Thoracic aorta (tissue), 2 donors: Measurements from ENCODE around the gene PTPRO. TPM values are rescaled to one million over a fixed set of nuclear protein-coding genes. Genes with fewer than 3 reads are reported as not detected.
"Not testable (repeated sequence)": the region's sequence is repeated elsewhere in the genome, so short reads cannot be mapped to it uniquely, and the experiment has no call there.

Experiments
- ATAC-seq: fragments of 150-250 bp; one replicate; pipeline ENCODE4 v1.8.0; 2017; ENCODE audit warnings: low read depth; ENCODE audit not compliant: insufficient number of reproducible peaks, low FRiP score
- DNase-seq: peaks from one replicate; pipeline ENCODE4 v3.0.0-alpha.2; 2020; ENCODE audit warnings: low spot score
- H3K27ac ChIP-seq, 2 donors: fragments of 200-600 bp; sonication (generic); 1 replicate in 1 of 2; 2 replicates in 1 of 2; pipeline ENCODE4 v1.5.1; 2016; ENCODE audit warnings: mild to moderate bottlenecking in 2 of 2, moderate library complexity in 2 of 2
- H3K27me3 ChIP-seq: fragments of 200-600 bp; sonication (generic); replicated peaks from 2 replicates; pipeline ENCODE4 v1.6.0; 2016; ENCODE audit warnings: mild to moderate bottlenecking; ENCODE audit not compliant: insufficient read depth
- H3K36me3 ChIP-seq: fragments of 200-600 bp; sonication (generic); one replicate; pipeline ENCODE4 v1.5.1; 2016
- H3K4me1 ChIP-seq, 2 donors: fragments of 200-600 bp; sonication (generic); 1 replicate in 1 of 2; 2 replicates in 1 of 2; pipeline versions ENCODE4 v1.5.1 to v1.6.0; 2016; ENCODE audit warnings: low read depth in 2 of 2, mild to moderate bottlenecking in 1 of 2; ENCODE audit not compliant: control insufficient read depth in 1 of 2
- H3K4me3 ChIP-seq: fragments of 200-600 bp; sonication (generic); 2 replicates; pipeline ENCODE4 v1.5.1; 2016; ENCODE audit warnings: mild to moderate bottlenecking
- H3K9me3 ChIP-seq: fragments of 200-600 bp; sonication (generic); 2 replicates; pipeline ENCODE4 v1.5.1; 2016
- CTCF ChIP-seq: fragments of 200-600 bp; sonication (generic); IDR thresholded peaks from one replicate; pipeline ENCODE4 v1.5.1; 2019; ENCODE audit warnings: antibody characterized with exemption
- total RNA-seq, 2 donors: library from RNA; depleted of rRNA; stranded (reverse); fragments of >200 nt; gene quantifications; one replicate each; pipeline versions ENCODE4 v1.1.0 to v1.2.3, GENCODE V29; 2016

PTPRO gene
- total RNA-seq, 2 donors from 2014 or later: 11.9 to 19.5 TPM

DNA sequence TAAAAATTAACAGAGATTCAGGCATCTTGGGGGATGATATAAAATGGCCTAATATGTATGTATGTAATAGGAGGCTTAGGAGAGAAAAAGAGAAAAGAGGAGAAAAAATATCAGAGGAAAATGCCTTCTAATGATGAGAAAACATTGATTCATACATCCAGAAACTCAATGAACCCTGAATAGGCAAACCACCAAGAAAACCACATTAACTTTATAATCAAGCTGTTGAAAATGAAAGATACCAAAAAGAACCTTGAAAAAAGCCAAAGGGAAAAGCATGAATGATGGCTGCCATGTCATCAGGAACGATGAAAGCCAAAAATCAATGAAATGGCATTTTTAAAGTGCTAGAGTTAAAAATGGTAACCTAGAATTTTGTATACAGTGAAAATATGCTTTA, 286.6 kb downstream of the PTPRO start:
- Histone ChIP-seq H3K36me3 (no peaks in the 10 kb centered on the region), H3K27ac (no peak overlapping the region), H3K9me3 (no peaks in the 10 kb centered on the region), H3K27me3 (no peaks in the 10 kb centered on the region), H3K4me3 (no peak overlapping the region), H3K4me1 (no peaks in the 10 kb centered on the region)
- TF ChIP-seq CTCF: no peak
- ATAC-seq (no peak), DNase-seq (no peak)

GRCh38 chr12:15613981-15614380, 291.7 kb downstream of the PTPRO start:
- no peak for ATAC-seq
- no peak overlapping the region for H3K4me3 ChIP-seq
- H3K4me1 ChIP-seq: no peaks in the 10 kb centered on the region
- TF ChIP-seq CTCF: no peak
- no peak for DNase-seq
- no peaks in the 10 kb centered on the region for H3K27me3 ChIP-seq
- H3K27ac ChIP-seq: no peak overlapping the region
- H3K36me3 ChIP-seq: no peaks in the 10 kb centered on the region
- no peaks in the 10 kb centered on the region for H3K9me3 ChIP-seq

- not testable (repeated sequence) for DNase-seq, ATAC-seq, H3K27ac ChIP-seq, H3K27me3 ChIP-seq, H3K4me3 ChIP-seq, H3K9me3 ChIP-seq, H3K4me1 ChIP-seq
- peaks cover 12% of the 10 kb centered on the region for H3K36me3 ChIP-seq
Measured at GRCh38 chr12:15616495-15616894, 294.2 kb downstream of the PTPRO start.

- ATAC-seq (no peak), DNase-seq (no peak)
- peak overlapping the region in 1 of 2 donors; percentile 20 for H3K27ac ChIP-seq
- no peaks in the 10 kb centered on the region for H3K27me3 ChIP-seq
- no peaks in the 10 kb centered on the region for H3K9me3 ChIP-seq
- peaks cover 0 to 11% of the 10 kb centered on the region in 2 donors for H3K4me1 ChIP-seq
- H3K36me3 ChIP-seq: peaks cover 12% of the 10 kb centered on the region
- no peak overlapping the region for H3K4me3 ChIP-seq
- no peak for TF ChIP-seq CTCF
Measured at GRCh38 chr12:15620741-15621539, 298.6 kb downstream of the PTPRO start.

GRCh38 chr12:15625075-15625474, 302.8 kb downstream of the PTPRO start:
- ATAC-seq (no peak), DNase-seq (no peak)
- no peak for TF ChIP-seq CTCF
- Histone ChIP-seq H3K27ac (peak overlapping the region in 1 of 2 donors; percentile 92), H3K4me3 (no peak overlapping the region), H3K36me3 (peaks cover 5% of the 10 kb centered on the region), H3K27me3 (no peaks in the 10 kb centered on the region), H3K4me1 (peaks cover 22 to 40% of the 10 kb centered on the region in 2 donors), H3K9me3 (no peaks in the 10 kb centered on the region)
